ENCODE results near the gene RPL29.
"Not testable (repeated sequence)": the region's sequence is repeated elsewhere in the genome, so short reads cannot be mapped to it uniquely, and the experiment has no call there.

GRCh38 chr3:51993657-51994056, 2.0 kb downstream of the RPL29 start:
- not testable (repeated sequence) for TF ChIP-seq CTCF (IDR thresholded peaks at IDR 0.05; ENCODE audit: insufficient read depth, low read length); REST (IDR thresholded peaks at IDR 0.05; ENCODE audit: insufficient replicate concordance, low read depth); POLR2AphosphoS5 (IDR thresholded peaks at IDR 0.05; ENCODE audit: low read depth); SPI1 (IDR thresholded peaks at IDR 0.05; ENCODE audit: borderline replicate concordance, low read depth); GABPA (IDR thresholded peaks at IDR 0.05; ENCODE audit: low read depth)

Measured in HL-60 (cell line).